Measurements from ENCODE around the gene METTL27. TPM values are rescaled to one million over a fixed set of nuclear protein-coding genes. Genes with fewer than 3 reads are reported as not detected.

METTL27 gene
- total RNA-seq, 3 donors from 2014 or later: 1.6 to 10.6 (median 7.0) TPM

DNA sequence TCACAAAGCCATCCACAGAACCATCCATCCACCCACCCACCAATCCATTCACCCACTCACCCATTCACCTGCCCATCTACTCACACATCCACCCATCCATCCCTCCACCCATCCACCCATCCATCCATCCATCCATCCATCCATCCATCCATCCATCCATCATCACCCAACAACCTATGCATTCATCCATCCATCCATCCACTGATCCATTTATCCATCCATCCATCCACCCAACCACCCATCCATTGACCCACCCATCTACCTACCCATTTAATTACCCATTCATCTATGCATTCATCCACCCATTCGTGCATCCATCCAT is 24.1 kb upstream of the METTL27 start:
- intact Hi-C loops (cut with DNase I; ENCODE audit: low total_unique reads): no loop called here

DNA sequence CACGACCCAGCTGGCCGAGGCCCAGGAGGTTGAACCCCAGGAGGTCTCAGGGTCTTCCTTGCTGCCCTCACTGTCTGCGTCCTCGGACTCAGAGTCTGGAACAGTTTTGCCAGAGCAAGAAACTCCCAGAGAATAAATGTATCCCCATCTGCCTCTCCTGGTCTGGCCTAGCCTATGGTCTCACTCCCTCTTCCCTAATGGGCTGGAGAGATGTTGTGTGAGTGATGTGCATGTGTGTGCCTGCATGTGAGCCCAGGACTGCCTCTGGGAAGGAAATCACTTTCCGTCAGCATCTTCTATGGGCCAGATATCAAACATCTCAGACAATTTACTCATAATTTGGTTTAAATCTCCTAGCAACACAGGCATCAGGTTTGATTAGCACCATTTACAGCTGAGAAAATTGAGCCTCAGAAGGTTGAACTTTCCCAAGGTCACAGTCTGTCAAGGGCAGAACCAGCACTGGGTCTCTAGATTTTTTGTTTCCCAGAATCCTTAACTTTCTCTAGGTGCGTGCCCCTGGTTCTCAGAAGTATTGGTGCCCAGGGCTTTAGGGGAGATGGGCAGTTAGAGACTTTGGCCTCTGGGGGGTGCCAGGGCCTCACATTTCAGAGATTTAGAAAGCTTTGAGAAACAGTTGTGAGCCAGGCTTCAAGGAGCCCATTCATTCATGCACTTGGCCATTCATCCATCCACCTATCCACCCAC is 23.6 kb upstream of the METTL27 start:
- no peaks in the 10 kb centered on the region for H3K27me3 ChIP-seq
- intact Hi-C loops (cut with DNase I; ENCODE audit: low total_unique reads): no loop called here
- H3K4me3 ChIP-seq: no peak overlapping the region
- TF ChIP-seq, protein P1, sequence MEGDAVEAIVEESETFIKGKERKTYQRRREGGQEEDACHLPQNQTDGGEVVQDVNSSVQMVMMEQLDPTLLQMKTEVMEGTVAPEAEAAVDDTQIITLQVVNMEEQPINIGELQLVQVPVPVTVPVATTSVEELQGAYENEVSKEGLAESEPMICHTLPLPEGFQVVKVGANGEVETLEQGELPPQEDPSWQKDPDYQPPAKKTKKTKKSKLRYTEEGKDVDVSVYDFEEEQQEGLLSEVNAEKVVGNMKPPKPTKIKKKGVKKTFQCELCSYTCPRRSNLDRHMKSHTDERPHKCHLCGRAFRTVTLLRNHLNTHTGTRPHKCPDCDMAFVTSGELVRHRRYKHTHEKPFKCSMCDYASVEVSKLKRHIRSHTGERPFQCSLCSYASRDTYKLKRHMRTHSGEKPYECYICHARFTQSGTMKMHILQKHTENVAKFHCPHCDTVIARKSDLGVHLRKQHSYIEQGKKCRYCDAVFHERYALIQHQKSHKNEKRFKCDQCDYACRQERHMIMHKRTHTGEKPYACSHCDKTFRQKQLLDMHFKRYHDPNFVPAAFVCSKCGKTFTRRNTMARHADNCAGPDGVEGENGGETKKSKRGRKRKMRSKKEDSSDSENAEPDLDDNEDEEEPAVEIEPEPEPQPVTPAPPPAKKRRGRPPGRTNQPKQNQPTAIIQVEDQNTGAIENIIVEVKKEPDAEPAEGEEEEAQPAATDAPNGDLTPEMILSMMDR (IDR thresholded peaks at IDR 0.05): peak; percentile 20 to 71 (median 43)
- no peak for TF ChIP-seq POLR2AphosphoS5 (IDR thresholded peaks at IDR 0.05)
- no peak overlapping the region for H3K27ac ChIP-seq
- H3K9me3 ChIP-seq: no peaks in the 10 kb centered on the region
- DNase-seq (ENCODE audit: low spot score in 2 of 2): no peak
- H3K36me3 ChIP-seq: no peaks in the 10 kb centered on the region
- H3K4me1 ChIP-seq: no peaks in the 10 kb centered on the region

More for the DNA sequence above, 24.1 kb upstream of the METTL27 start:
- Histone ChIP-seq H3K4me1 (no peaks in the 10 kb centered on the region), H3K36me3 (no peaks in the 10 kb centered on the region), H3K27ac (no peak overlapping the region), H3K9me3 (no peaks in the 10 kb centered on the region), H3K4me3 (no peak overlapping the region), H3K27me3 (no peaks in the 10 kb centered on the region)
- TF ChIP-seq POLR2AphosphoS5 (IDR thresholded peaks at IDR 0.05) (no peak), POLR2A (IDR thresholded peaks at IDR 0.05) (no peak)
- TF ChIP-seq, protein P1 (IDR thresholded peaks at IDR 0.05): no peak
- DNase-seq (ENCODE audit: low spot score in 2 of 2): no peak

DNA sequence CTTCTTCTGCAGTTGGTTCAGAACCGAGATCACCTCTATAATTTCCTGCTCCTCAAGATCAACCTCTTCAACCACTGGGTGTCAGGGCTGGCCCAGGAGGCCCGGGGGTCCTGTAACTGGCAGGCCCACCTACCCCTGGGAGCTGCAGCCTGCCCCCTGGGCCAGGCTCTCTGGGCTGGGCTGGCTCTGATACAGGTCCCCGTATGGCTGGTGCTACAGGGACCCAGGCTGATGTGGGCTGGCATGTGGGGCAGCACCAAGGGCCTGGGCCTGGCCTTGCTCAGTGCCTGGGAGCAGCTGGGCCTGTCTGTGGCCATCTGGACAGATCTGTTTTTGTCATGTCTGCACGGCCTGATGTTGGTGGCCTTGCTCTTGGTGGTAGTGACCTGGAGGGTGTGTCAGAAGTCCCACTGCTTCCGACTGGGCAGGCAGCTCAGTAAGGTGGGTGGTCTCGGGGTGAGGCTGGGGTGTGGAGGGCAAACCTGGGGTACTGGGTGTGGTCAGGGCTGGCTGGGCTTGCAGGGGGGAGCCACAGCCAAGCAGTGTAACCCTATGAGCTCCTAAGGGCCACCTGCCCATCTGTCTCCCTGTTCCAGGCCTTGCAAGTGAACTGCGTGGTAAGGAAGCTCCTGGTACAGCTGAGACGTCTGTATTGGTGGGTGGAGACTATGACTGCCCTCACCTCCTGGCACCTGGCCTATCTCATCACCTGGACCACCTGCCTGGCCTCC is 22.8 kb upstream of the METTL27 start:
- Histone ChIP-seq H3K36me3 (no peaks in the 10 kb centered on the region), H3K27ac (no peak overlapping the region), H3K4me1 (no peaks in the 10 kb centered on the region), H3K4me3 (no peak overlapping the region), H3K27me3 (no peaks in the 10 kb centered on the region), H3K9me3 (no peaks in the 10 kb centered on the region)
- no peak for DNase-seq (ENCODE audit: low spot score in 2 of 2)
- intact Hi-C loops (cut with DNase I; ENCODE audit: low total_unique reads): no loop called here
- TF ChIP-seq POLR2AphosphoS5 (IDR thresholded peaks at IDR 0.05) (no peak), POLR2A (IDR thresholded peaks at IDR 0.05) (no peak)
- TF ChIP-seq, protein P1 (IDR thresholded peaks at IDR 0.05): no peak

DNA sequence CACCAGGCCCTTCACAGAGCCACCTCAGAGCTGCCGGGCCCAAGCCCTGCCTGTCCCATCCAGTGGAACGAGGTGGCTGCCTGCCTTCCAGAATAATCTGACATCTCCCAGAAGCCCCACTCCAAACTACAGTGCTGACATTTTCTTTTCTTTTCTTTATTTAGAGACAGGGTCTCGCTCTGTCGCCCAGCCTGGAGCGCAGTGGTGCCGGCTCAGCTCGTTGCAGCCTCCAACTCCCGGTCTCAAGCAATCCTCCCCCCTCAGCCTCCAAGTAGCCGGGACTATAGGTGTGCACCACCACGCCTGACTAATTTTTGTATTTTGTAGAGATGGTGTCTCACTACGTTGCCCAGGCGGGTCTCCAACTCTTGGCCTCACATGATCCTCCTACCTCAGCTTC is 19.0 kb upstream of the METTL27 start:
- H3K27ac ChIP-seq: no peak overlapping the region
- H3K4me3 ChIP-seq: no peak overlapping the region
- no peaks in the 10 kb centered on the region for H3K27me3 ChIP-seq
- no peaks in the 10 kb centered on the region for H3K36me3 ChIP-seq
- TF ChIP-seq POLR2AphosphoS5 (IDR thresholded peaks at IDR 0.05): no peak
- no peak for TF ChIP-seq POLR2A (IDR thresholded peaks at IDR 0.05)
- TF ChIP-seq, protein P1 (IDR thresholded peaks at IDR 0.05): no peak
- H3K4me1 ChIP-seq: no peaks in the 10 kb centered on the region
- H3K9me3 ChIP-seq: no peaks in the 10 kb centered on the region
- no peak for DNase-seq (ENCODE audit: low spot score in 2 of 2)
- intact Hi-C loops (cut with DNase I; ENCODE audit: low total_unique reads): no loop called here

DNA sequence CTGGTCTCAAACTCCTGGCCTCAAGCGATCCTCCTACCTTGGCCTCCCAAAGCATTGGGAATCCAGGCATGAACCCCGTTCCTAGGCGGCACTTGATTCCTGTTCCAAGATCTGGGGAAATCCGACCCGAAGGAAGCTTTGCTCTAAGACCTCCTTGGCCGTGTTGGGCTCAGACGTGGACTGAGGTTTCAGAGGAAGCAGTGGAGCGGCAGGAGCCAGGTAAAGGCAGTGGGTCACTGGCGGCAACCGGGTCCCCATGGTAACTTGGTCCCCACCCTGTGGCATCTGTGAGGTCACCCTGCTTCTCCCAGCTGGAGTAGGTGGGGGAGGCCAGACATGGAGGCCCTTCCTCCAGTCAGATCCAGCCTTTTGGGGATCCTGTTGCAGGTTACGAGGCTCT is 18.5 kb upstream of the METTL27 start, which contains the start of gene TMEM270:
TSS of gene TMEM270 (plus strand) at position 301 of the 400 bp plus-strand sequence. CDS start at position 337, 36 bp downstream.
- H3K4me3 ChIP-seq: no peak within 1 kb of the TSS
- TF ChIP-seq, protein P1 (IDR thresholded peaks at IDR 0.05): no peak
- TF ChIP-seq POLR2AphosphoS5 (IDR thresholded peaks at IDR 0.05): no peak
- TF ChIP-seq POLR2A (IDR thresholded peaks at IDR 0.05): no peak
- no peaks in the 10 kb centered on the region for H3K36me3 ChIP-seq
- intact Hi-C loops (cut with DNase I; ENCODE audit: low total_unique reads): no loop called here
- DNase-seq (ENCODE audit: low spot score in 2 of 2): no peak
- peaks cover 0 to under 1% of the 10 kb centered on the region in 2 donors for H3K4me1 ChIP-seq
- no peaks in the 10 kb centered on the region for H3K27me3 ChIP-seq
- H3K27ac ChIP-seq: no peak within 1 kb of the TSS
- no peaks in the 10 kb centered on the region for H3K9me3 ChIP-seq
